Common myeloid progenitor, CD34-positive (primary cell): ENCODE results near the gene TRIM21. TPM values are rescaled to one million over a fixed set of nuclear protein-coding genes. Genes with fewer than 3 reads are reported as not detected.

Experiments
- CTCF ChIA-PET: fragments of 350-600 bp; sonication (Branson Sonifier 250); formaldehyde crosslinking; loops from one replicate; lab custom pipeline; 2021; ENCODE audit warnings: antibody characterized with exemption; lab: Charles Lee
- POLR2A ChIA-PET: fragments of 350-600 bp; sonication (Branson Sonifier 250); formaldehyde crosslinking; loops from one replicate; lab custom pipeline; 2021; ENCODE audit warnings: antibody characterized with exemption; lab: Charles Lee
- DNase-seq, 3 donors: peaks; one replicate each; pipeline versions ENCODE4 v3.0.0 to v3.0.0-alpha.2; 2013
- H3K27ac ChIP-seq, 2 experiments: 1 replicate in 1 of 2; 2 replicates in 1 of 2; pipeline ENCODE4 v1.7.0; 2013; ENCODE audit warnings: inconsistent platforms in 2 of 2, low read length in 2 of 2, mild to moderate bottlenecking in 2 of 2, low read depth in 1 of 2, moderate library complexity in 1 of 2; ENCODE audit not compliant: severe bottlenecking in 2 of 2, insufficient read depth in 1 of 2, poor library complexity in 1 of 2
- H3K27me3 ChIP-seq, 5 experiments: replicated peaks in 2 of 5; 1 replicate in 3 of 5; 2 replicates in 2 of 5; pipeline versions ENCODE4 v1.6.1 to v1.7.0; 2013; ENCODE audit warnings: low read length in 4 of 5, mild to moderate bottlenecking in 2 of 5, moderate library complexity in 2 of 5, inconsistent platforms in 1 of 5; ENCODE audit not compliant: insufficient read depth in 5 of 5, control insufficient read depth in 4 of 5
- H3K36me3 ChIP-seq, 4 experiments: 1 replicate in 2 of 4; 2 replicates in 2 of 4; pipeline versions ENCODE4 v1.6.1 to v1.7.0; 2013; ENCODE audit warnings: low read length in 3 of 4, control low read depth in 1 of 4, mild to moderate bottlenecking in 1 of 4; ENCODE audit not compliant: control insufficient read depth in 4 of 4, insufficient read depth in 4 of 4
- H3K4me1 ChIP-seq, 4 experiments: 1 replicate in 3 of 4; 2 replicates in 1 of 4; pipeline versions ENCODE4 v1.6.1 to v1.7.1; 2013; ENCODE audit warnings: low read length in 3 of 4, mild to moderate bottlenecking in 3 of 4, control low read depth in 1 of 4, inconsistent platforms in 1 of 4, moderate library complexity in 1 of 4; ENCODE audit not compliant: control insufficient read depth in 4 of 4, insufficient read depth in 4 of 4; ENCODE audit errors: control extremely low read depth in 1 of 4
- H3K4me3 ChIP-seq, 7 experiments: 1 replicate in 4 of 7; 2 replicates in 3 of 7; pipeline versions ENCODE4 v1.5.1 to v1.7.0; 2013; ENCODE audit warnings: mild to moderate bottlenecking in 7 of 7, low read length in 6 of 7, moderate library complexity in 6 of 7, inconsistent platforms in 2 of 7, low read depth in 2 of 7, control low read depth in 1 of 7; ENCODE audit not compliant: insufficient read depth in 4 of 7, control insufficient read depth in 1 of 7; ENCODE audit errors: extremely low read depth in 1 of 7
- H3K9me3 ChIP-seq, 5 experiments: 1 replicate in 4 of 5; 2 replicates in 1 of 5; pipeline versions ENCODE4 v1.6.1 to v1.7.1; 2013; ENCODE audit warnings: low read length in 4 of 5, mild to moderate bottlenecking in 2 of 5, inconsistent platforms in 1 of 5, low read depth in 1 of 5, moderate library complexity in 1 of 5; ENCODE audit not compliant: control insufficient read depth in 4 of 5, insufficient read depth in 2 of 5; ENCODE audit errors: control extremely low read depth in 1 of 5
- WGBS: methylation state at CpG from one replicate; pipeline ENCODE4 v1.1.5; 2013; ENCODE audit not compliant: insufficient coverage; 5-methylcytosine and 5-hydroxymethylcytosine counted together
- polyA plus RNA-seq: library from polyadenylated mRNA; unstranded; fragments of 120-200 nt; gene quantifications from one replicate; pipeline ENCODE4 v1.2.1, GENCODE V29; 2013

Gene TRIM21
- polyA plus RNA-seq, result 14.5 TPM

DNA sequence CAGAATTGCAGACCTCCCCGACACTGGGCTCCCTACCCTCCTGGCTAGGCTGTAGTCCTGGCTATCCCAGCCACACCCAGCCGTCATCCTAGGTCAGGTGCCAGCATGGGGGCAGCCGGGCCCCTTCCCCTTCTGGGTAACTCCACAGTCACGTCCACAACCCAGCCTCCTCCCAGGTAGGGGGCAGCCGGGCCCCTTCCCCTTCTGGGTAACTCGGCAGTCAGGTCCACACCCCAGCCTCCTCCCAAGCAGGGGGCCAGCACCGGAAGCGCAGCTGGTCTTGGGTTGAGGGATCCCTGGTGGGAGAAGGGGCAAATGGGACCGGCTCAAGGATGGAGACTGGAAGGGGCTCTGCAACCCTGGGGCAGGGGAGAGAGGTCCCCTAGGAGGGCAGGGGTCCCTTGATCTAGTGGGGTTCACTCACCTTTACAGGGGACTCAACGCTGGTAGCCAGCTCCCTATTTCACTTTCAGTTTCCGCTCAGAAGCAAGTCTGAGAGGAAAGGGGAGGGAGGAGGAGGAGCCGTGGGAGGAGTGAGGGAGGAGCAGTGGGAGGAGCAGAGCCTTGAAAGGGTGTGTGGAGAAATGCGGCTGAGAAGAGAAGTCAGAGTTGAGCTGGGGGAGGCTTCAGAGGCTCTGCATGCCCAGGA lies at the start of gene TRIM21:
Gene TRIM21, minus strand, starts transcription at position 494 of the 649 bp plus-strand sequence. CDS start 3,293 bp downstream, outside the sequence.
- Histone ChIP-seq H3K36me3 (peaks cover 10 to 23% (median 19%) of the 10 kb centered on the region in 4 experiments), H3K9me3 (peaks cover 0 to 4% (median 0%) of the 10 kb centered on the region in 5 experiments), H3K27me3 (no peaks in the 10 kb centered on the region), H3K4me1 (peaks cover 4 to 10% (median 8%) of the 10 kb centered on the region in 4 experiments), H3K27ac (peak within 1 kb of the TSS; percentile 52 to 91), H3K4me3 (peak within 1 kb of the TSS; percentile 83 to 98 (median 96))
- ChIA-PET POLR2A (interaction anchor here (0.5 kb wide), 1 partner anchor 198 kb away, joined by 3 read pairs; no protein-coding TSS in a partner anchor), CTCF (no interaction called here)
- DNase-seq, result peak; percentile 83 to 95 (median 94)
- 0% methylated on average over 6 of the region's 13 CpGs for WGBS

DNA sequence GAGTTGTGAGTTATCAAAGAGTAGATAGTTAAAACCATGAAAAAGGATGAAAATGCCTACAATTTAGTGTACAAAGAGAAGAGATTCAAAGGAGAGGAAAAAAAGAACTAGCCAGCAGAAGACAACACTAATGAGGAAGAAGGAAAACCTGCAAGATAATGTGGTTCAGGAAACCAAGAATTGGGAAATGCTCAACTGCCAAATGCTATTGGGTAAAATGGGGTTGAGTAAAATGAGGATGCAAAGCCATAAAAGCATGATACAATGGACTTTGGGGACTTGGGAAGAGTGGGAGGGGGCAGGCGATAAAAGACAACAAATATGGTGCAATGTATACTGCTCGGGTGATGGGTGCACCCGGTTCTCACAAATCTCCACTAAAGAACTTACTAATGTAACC lies 48.0 kb upstream of the TRIM21 start:
- H3K27ac ChIP-seq, result no peak overlapping the region
- ChIA-PET POLR2A (no interaction called here), CTCF (no interaction called here)
- H3K27me3 ChIP-seq, result no peaks in the 10 kb centered on the region
- no peak overlapping the region for H3K4me3 ChIP-seq
- no peaks in the 10 kb centered on the region for H3K9me3 ChIP-seq
- peak in 2 of 3 donors; percentile 2 to 8 for DNase-seq
- H3K36me3 ChIP-seq, result no peaks in the 10 kb centered on the region
- H3K4me1 ChIP-seq, result peaks cover 0 to 4% (median 0%) of the 10 kb centered on the region in 4 experiments
- no CpG with 5 or more reads among the region's 3 CpGs for WGBS

DNA sequence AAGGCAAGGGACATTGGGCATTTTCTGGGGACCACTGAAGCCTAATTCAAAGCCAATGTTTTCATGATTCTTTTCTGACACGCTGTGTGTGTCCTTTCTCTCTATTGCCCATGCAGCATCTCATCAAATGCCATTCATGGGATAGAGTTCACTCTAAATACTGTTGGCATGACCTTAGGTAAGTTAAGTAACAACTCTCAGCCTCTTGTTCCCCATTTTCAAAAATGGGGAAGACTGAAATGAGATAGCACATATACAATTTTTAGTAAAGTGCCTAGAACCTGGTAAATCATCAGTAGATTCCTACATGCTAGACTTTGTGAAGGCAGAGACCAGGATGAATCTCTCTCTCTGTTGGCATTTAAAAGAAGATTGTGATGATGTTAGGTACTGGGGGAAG lies 42.9 kb upstream of the TRIM21 start:
- Histone ChIP-seq H3K27ac (no peak overlapping the region), H3K4me1 (peaks cover 0 to 3% (median 0%) of the 10 kb centered on the region in 4 experiments), H3K4me3 (no peak overlapping the region), H3K27me3 (no peaks in the 10 kb centered on the region), H3K9me3 (peaks cover 0 to 2% (median 0%) of the 10 kb centered on the region in 5 experiments), H3K36me3 (no peaks in the 10 kb centered on the region)
- POLR2A ChIA-PET, result no interaction called here
- CTCF ChIA-PET, result no interaction called here
- DNase-seq, result no peak
- WGBS, result 100% methylated on average over 1 of the region's 1 CpG

DNA sequence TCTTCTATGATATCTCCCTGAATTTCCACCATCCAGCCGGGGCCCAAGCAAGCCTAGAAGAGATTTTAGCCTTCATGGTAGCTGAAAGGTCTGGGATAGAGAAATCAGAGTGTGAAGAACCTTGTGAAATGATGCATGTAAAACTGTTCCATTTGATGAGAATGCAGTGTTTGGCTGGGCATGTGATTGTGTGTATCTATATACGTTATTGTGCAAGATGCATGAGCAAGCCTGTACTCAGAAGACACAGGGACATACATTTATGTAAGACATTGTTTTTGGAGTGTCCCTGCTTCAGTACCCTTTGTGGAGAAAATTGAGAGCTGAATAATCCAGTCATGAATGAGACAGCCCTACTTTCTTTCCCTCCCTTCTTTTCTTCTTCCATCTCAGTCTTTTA lies 40.4 kb upstream of the TRIM21 start:
- DNase-seq, result no peak
- ChIA-PET POLR2A (no interaction called here), CTCF (no interaction called here)

DNA sequence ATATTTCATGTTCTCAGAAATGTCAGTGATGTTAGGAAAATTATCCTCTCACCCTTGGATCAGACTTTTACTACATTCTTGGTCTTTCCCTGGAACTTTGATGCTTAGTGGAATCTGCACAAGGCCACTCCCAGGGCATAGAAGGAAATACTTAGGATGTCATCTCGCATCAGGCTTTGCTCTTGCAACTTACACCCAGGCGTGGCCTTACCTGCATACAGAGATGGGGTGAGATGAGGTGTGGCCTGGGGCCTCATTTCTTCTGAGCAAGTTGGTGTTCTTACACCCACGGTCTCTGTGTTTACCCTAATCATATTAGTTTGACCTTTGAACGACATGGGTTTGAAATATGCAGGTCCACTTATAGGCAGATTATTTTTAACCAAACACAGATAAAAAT lies 36.5 kb upstream of the TRIM21 start:
- no peak for DNase-seq
- ChIA-PET POLR2A (no interaction called here), CTCF (no interaction called here)
- no peaks in the 10 kb centered on the region for H3K36me3 ChIP-seq
- H3K4me1 ChIP-seq, result no peaks in the 10 kb centered on the region
- WGBS, result 91% methylated on average over 4 of the region's 4 CpGs
- no peak overlapping the region for H3K4me3 ChIP-seq
- H3K27ac ChIP-seq, result no peak overlapping the region
- no peaks in the 10 kb centered on the region for H3K27me3 ChIP-seq
- peaks cover 0 to 3% (median 0%) of the 10 kb centered on the region in 5 experiments for H3K9me3 ChIP-seq

More for the DNA sequence above, 40.4 kb upstream of the TRIM21 start:
- WGBS, result no CpG with 5 or more reads among the region's 2 CpGs
- Histone ChIP-seq H3K4me3 (no peak overlapping the region), H3K36me3 (no peaks in the 10 kb centered on the region), H3K9me3 (peaks cover 0 to 3% (median 0%) of the 10 kb centered on the region in 5 experiments), H3K27me3 (no peaks in the 10 kb centered on the region), H3K4me1 (no peaks in the 10 kb centered on the region), H3K27ac (no peak overlapping the region)

DNA sequence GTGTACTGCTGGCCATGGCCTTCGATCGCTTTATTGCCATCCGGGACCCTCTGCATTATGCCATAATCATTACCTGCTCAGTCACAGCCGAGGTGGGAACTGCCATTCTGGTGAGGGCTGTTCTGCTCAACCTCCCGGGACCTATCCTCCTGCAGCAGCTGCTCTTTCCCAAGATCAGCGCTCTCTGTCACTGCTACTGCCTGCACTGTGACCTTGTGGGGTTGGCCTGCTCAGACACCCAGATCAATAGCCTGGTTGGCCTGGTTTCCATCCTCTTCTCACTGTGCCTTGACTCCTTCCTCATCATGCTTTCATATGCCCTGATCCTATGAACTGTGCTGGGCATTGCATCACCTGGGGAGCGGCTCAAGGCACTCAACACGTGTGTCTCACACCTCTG lies 24.9 kb upstream of the TRIM21 start:
- Histone ChIP-seq H3K9me3 (no peaks in the 10 kb centered on the region), H3K4me1 (no peaks in the 10 kb centered on the region), H3K27me3 (no peaks in the 10 kb centered on the region), H3K36me3 (no peaks in the 10 kb centered on the region), H3K4me3 (no peak overlapping the region), H3K27ac (no peak overlapping the region)
- DNase-seq, result no peak
- ChIA-PET CTCF (no interaction called here), POLR2A (no interaction called here)
- WGBS, result 83% methylated on average over 7 of the region's 8 CpGs

DNA sequence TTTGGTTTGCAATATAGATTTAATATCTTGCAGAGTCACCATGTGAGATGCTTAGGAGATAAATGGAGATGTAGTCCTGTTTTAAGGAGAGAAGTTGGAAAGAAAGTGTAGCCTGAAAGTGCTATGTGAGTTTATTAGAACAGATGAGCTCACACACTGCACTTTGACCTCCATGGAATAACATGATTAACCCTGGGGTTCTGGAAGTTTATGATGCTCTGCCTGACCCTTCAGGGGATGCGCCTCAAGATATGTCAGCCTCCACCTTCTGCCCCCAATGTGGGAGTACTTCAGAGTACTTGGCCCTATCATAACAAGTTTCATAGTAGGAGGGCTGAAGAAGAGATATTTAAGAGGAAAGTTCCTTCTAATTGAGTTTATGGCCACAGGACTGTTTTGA lies 23.3 kb upstream of the TRIM21 start:
- WGBS, result 100% methylated on average over 1 of the region's 1 CpG
- POLR2A ChIA-PET, result no interaction called here

More for the DNA sequence above, 23.3 kb upstream of the TRIM21 start:
- Histone ChIP-seq H3K27me3 (no peaks in the 10 kb centered on the region), H3K4me1 (no peaks in the 10 kb centered on the region), H3K36me3 (no peaks in the 10 kb centered on the region), H3K9me3 (no peaks in the 10 kb centered on the region), H3K4me3 (no peak overlapping the region), H3K27ac (no peak overlapping the region)
- DNase-seq, result no peak
- CTCF ChIA-PET, result no interaction called here
